ENCODE results near the gene DRD1.
"Not testable (repeated sequence)": the region's sequence is repeated elsewhere in the genome, so short reads cannot be mapped to it uniquely, and the experiment has no call there.

The DRD1 gene

DNA sequence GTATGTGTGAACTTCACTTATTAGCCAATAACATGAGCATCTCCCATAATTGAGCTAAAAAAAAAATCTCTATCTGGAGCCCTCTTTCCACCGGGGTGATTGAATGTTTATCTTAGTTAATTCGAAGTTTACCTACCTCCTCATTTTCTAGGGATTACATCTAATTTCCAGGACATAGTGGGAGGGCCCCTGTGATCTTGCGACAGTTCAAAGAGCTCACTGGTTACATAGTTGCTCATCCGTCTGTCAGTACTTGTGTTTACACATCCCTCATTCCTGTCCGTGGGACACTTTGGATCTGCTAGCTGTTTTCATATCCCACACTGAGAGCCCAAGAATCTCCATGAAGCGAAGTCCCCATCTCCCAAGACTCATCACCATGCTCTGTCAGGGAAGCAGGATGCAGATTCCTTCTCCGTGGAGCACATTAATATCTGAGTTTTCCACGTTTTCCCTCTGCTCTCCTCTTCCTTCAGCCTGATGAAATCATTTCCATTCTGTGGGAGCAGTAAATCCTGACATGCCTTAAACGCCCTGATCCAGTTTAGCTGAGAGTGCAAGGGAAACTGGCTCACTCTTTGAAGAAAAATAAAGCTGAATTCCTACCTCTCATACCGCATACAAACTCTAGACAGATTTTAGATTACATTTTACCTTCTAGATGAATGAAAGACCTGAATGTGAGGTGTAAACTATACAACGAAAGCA, 24.2 kb upstream of the DRD1 start:
- no peak for DNase-seq

DNA sequence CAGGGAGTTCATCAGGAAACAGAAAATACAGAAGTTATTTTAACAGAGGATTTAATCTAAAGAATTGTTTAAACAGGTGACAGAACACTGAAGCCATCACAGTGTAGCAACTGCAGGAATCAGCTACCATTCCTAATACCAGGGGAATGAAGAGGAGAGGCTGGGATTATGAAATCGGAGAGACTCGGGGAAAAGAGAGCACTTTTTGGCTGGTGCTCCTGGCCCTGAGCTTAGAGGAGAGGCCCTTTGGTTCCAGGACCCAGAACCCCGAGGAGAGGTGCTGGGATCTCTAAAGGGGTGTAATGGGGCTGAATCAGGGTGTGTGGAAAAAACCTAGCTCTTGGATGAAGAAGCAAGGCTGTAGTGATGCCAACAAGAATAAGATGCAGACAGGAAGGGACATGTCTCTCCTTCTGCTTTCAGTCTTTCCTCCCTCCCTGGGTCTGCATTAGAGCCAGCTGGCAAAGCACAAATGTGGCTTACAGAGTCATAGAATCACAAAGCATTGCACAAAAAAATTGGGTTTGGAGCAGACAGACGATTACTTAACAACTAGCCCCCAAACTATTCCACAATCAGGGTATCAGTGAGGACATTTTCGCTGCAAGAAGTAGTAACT, 22.8 kb upstream of the DRD1 start:
- DNase-seq: no peak

DNA sequence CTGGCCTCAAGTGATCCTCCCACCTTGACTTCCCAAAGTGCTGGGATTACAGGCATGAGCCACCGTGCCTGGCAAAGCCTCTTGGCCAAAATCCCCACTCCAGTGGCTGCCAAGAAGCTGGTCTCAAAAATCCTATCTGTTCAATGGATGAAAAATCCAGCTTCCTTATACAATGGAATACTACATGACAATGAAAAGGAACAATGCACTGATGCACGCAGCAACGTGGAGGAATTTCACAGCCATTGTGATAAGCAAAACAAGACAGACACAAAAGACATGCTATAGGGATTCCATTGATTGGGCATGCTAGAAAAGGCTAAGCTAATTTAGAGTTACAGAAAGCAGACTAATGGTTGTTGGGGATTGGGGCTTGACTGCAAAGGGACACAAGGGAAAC, 21.3 kb upstream of the DRD1 start:
- DNase-seq: no peak

DNA sequence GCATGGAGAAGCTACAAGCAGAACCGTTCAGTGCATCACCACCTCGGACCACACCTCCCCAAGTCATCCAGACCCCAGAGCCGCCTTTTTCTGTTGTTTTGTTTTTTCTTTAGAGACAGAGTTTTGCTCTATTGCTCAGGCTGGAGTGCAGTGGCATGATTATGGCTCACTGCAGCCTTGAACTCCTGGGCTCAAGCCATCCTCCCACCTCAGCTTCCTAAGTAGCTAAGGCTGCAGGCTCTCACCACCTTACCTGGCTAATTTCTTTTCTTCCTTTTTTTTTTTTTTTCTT, 20.9 kb upstream of the DRD1 start:
- no peak for DNase-seq

DNA sequence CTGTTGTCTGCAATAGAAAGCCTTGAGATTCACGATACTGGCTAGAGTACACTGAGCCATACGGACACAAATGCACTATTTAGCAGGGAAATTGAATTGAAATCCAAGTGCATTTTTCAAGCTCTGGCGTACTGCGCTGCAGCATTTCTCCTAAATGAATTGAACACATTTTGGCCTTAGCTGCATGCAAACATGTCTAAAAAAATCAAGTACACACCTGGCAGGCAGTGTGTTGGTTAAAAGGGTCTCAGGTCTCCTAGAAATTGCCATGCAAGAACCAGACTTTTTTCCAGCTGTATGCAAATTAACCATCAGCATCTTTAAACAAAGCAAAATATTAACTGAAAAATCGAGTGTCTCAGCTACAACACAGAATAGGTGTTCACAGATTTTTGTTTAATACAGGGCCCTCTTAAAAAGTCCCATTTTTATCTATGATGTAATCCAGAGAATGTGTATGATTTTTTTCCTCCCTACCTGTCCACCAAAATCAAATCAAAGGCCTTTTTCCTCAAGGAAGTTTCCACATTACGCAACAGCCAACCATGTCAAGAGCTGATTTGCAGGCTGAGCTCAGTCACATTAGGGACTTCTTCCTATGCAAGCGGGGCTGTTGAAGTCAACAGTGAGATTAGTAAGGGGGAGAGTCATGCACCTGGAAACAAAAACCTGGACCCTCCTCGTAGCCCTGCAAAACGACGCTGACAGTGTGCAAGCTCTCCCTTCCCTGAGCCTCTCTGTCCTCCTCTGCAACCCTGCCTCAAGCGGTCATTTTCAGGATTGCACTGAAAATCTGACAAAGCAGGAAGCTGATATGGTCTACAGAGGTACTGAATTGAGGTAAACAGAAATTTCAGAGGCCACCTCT, 20.3 kb upstream of the DRD1 start:
- DNase-seq: no peak

DNA sequence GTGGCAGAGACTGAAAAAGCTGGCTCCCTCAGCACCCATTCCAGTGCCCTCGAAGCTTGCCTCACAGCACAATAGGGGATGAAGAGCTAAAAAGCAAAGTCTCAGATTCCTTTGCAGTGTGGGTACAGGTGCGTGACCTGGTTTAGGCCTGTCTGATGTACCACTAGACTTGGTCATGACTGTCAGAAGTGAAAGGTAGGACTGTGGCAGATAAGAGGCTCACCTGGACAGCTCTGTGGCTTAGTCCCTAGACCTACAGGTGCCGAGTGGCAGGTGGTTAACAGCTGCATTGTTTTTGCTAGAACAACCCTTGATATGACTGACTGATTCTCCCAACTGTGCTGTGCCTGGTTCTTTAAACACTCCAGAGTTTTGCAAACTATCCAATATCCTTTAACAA, 19.7 kb upstream of the DRD1 start:
- DNase-seq: no peak

DNA sequence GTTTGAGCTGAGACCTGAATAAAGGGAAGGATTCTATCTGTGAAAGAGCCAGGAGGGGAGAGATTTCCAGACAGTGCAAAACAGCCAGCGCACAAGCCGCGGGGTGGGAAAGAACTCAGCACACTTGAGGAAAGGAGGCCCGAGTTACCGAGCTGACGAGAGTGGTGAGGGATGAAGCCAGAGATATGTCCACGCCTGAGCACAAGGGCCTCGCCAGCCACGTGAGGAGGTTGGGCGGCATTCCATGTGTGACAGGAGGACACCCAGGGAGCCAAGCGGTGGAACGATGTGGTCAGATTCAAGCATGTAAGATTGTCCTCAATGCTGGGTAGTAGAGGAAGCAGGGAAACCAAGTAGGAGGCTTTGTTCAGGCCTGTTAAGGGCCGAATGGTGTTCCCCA, 17.4 kb upstream of the DRD1 start:
- no peak for DNase-seq

DNA sequence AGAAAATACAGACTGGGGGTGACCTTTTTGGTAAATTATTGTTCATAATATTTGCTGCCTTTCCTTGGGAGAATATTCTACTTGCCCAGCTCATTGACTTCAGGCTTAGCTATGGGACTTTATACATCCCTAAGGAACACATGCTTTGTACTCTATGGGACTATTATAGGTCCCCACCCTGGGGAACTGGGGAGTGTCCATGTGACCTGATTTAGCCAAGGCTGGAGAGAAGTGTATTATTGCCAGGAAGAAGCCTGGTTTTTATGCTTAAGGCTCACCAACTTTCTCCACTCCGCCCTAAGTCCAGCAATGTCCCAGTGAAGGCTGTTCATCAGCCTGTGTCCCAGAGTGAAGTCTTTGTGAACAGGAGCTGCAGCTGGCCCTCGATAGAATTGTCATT, 16.6 kb upstream of the DRD1 start:
- DNase-seq: no peak

DNA sequence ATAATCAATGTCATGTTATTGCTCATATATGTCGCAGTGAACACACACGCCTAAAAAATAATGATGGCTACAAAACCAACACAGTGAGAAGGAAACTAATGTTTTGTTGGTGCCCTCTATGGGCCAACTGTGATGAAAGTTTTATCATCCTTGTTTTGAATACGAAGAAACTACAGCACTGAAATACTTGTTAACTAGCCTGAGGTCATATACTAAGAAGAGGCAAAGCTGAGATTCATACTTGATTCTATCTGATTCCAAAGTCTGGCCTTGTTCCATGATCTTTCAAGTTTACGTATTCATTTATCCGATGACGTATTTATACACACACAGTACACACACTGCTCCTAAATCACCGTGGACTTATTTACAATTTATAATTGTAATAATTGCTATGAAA, 16.1 kb upstream of the DRD1 start:
- DNase-seq: no peak

DNA sequence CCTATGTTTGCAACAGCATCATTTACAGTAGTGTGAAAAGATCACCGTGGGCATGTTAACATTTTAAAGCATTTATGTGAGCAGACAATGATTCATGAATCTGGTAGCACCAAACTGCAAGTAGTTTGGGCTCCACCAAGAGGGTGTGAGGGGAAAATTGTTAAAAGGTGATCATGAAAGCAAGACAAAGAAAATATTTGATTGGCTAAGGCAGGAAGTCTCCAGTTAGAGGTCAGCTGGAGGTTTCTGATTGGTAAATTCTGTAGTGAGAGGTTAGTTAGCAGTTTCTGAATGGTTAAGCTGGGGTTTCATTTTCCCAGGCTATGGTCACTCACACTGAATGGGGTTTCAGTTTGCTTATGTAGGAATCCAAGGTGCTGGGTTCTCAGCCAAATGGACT, 13.5 kb upstream of the DRD1 start:
- no peak for DNase-seq

DNA sequence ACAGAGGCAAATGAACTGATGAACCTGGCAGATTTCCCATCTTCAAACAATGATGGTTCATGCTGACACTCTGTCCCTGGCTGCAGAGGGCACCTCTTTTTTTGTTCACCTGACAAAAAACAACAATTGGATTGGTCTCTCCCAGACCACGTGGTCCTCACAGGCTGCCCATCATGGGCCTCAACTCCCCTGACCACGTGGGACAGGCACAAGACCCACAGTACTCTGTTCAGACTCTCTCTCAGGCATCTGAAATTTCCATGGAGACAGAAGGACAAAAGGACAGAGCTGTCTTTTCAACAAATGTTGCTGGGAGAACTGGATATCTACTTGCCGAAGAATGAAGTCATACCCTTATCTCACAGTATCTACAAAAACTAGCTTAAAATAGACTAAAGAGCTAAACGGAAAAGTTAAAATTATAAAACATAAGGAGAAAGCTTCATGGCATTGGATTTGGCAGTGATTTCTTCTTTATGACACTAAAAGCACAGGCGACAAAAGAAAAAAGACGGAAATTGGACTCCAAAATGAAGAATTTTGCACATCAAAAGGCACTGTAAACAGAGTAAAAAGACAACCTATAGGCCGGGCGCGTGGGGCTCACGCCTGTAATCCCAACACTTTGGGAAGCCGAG, 12.2 kb upstream of the DRD1 start:
- DNase-seq: no peak

DNA sequence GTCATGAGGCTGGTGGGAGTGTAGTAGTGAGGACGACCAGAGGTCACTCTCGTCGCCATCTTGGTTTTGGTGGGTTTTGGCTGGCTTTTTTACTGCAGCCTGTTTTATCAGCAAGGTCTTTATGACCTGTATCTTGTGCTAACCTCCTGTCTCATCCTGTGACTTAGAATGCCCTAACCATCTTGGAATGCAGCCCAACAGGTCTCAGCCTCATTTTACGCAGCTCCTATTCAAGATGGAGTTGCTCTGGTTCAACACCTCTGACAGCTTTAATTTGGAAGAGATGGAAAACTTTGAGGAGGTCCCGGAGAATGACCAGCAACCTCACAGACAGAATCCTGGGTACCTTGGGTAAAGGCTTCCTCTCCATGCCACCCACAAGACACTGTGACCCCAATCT, 10.4 kb upstream of the DRD1 start:
- DNase-seq: not testable (repeated sequence)

DNA sequence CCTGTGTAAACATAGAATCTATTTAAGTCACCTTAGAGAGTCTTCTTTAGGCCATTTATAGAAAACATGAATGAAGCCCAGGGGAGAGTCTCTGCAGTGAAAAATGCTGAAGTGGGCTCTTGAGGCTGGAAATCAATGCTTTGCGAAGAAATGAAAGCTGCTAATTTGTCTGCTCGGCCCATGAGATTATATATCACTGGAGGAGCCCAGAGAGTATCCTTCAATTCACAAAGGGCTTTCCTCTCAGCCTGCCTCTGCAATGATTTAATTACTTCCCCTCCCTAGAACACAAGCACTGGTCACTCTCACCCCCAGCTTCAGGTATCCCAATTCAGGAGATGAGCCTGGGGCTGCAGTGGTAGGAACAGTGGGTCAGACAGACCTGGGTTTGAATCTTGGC, 8.2 kb upstream of the DRD1 start:
- DNase-seq: no peak

DNA sequence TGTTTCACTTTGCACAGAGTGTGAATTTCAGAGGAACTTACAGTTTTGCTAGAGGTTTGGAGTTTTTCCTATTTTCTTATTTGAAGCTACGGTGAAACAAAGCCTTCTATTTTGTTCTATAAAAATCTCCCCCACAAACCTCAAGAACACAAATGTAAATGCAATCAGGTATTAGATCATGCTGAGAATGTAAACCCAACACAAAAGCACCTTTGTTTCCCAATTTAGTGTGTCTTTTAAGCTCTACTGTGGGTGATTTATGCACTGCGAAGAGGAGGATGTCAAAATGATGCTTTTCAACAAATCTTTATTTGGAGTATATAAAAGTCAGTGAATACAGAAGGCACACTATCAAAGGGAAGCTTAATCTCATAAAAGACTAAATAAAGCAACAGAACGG, 4.3 kb upstream of the DRD1 start:
- DNase-seq: no peak

DNA sequence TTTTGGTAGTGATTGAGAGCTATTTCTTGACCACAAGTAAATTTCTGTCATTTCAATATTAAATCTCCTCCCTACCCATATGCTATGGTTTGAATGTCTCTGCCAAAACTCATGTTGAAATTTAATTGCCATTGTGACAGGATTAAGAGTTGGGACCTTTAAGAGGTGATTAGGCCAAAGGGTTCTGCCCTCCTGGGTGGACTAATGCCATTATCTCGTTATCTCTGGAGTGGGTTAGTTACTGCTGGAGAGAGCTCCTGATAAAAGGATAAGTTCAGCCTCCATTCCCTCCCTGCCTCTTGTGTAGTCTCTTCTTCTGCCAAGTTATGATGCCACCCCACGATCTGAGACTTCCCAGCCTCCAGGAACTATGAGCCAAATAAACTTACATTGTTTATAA, 3.6 kb upstream of the DRD1 start:
- DNase-seq: no peak

DNA sequence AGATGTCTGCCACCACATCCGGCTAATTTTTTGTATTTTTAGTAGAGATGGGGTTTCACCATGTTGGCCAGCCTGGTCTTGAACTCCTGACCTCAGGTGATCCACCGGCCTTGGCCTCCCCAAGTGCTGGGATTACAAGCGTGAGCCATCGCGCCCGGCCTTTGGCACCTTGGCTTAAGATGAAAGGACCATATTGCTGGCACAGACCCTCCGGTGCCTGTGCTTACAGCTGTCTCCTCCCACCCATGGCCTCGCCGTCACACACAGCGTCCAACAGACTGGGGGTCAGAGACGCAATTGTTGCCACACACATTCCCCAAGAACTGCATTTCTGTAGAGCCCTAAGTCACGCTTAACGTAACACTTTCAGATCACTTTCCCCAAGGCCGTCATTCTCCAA, 2.4 kb upstream of the DRD1 start:
- DNase-seq: not testable (repeated sequence)

DNA sequence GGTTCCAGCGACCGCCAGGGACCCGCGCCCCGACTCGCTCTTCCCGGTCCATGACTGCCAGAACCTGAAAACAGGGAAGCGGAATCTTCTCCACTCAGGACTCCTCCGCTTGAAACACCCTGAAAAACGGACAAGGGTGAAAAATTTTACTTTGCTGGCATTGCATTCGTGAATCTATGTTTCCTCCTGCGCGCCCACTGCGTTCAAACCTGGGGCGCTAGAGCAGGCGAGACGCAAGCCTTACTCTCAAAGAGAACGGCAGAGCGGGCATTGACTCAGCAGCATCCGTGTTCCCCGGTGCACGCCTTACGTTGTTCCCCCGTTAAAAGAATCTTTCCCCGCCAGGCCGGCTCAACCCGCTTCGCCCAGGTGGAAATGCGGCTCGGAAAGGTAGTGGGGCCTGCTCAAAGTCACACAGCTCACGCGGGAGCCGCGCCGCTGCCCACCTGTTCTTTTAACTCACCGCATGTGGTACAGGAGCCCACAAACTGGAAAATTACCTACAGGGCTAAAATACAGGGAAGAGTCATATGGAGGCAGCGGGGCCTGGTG, 999 bp upstream of the DRD1 start:
- DNase-seq: no peak

DNA sequence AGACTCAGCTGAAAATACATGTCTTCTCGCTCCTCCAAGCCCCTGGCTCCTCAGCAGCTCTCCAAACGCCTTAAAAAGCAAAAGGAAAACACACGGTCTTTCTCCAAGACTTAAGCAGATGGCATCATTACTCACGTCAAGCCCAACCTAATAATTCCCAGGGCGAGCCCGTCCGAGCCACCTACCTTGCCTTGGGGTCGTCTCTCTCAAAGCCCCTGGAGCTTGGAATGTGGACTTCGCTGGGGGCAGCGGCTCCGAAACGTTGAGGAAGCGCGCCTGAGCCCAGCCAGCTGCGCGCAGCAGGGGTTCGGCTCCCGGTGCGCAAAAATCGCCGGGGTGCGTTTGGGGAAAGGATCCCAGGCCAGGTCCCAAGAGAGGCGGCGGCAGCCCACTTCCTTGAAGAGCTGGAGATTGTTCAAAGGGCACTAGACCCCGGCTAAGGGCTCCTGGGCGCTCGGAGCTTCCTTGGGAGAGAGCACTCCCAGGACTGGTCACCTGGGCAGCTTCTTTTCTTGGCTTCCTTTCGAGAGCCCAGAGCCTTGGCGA, 395 bp downstream of the DRD1 start:
- peak; percentile 3 for DNase-seq

DNA sequence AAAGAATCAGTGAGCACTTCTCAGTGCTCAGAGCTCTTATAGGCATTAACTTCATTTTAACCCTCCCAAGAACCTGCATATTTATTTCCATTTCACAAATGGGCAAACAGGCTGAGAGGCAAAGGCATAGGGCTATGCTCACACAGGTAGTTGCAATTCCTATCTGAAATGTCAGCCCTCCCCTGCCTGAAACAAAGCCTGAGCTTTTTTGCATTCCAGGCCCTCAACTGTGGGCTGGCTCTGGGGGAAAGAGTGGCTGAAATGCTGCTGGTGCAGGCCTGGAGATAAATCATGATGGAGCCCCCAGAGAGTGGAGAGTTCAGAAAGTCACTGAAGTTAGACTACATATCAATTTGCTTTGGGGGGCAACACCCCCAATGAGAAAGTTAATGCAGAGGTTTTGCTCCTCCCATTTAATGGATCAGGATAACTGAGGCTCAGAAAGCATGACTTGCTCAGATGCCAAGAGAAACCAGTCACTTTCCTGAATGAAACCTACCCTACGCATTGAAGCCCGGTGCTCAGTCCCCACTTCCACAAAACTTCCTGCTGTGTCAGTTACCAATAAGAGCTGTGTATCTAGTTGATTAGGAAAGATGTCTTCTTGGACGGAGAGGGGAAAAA, 5.6 kb downstream of the DRD1 start:
- no peak for DNase-seq

DNA sequence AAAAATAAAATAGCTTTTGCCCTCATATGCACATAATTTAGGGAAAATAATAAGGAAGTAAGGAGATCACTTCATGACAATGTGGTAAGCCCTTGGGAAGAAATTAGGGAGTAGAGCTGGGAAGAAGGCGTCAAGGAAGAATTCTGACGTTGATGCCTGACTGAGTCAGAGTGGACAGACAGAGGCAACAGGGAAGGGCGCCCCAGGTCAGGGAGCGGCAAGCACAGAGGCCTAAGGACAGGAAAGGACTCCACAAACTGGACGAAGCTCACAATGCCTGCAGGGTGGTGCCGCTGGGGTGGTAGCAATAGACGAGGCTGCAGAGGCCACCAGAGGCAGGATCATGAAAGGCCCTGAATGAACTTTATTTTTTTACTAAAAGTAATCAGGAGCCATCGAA, 7.6 kb downstream of the DRD1 start:
- no peak for DNase-seq

DNA sequence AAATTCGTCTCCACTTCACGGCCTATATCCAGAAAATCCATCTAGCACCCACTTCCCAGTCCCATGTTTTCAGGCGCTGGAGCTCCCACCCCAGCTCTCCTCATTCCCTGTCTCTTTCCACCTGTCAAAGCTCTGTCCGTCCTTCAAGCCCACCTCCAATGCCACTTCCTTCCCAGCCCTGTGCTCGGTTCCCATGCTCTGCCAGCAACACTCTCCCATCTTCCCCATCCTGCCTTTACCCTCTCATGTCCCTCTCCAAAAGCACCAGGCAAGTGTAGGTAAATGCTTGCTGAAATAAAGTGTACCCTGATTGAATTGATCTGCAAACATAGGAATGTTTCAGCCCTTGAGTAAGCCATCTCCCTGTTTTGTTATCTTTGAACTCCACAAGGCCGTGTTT, 9.2 kb downstream of the DRD1 start:
- no peak for DNase-seq

DNA sequence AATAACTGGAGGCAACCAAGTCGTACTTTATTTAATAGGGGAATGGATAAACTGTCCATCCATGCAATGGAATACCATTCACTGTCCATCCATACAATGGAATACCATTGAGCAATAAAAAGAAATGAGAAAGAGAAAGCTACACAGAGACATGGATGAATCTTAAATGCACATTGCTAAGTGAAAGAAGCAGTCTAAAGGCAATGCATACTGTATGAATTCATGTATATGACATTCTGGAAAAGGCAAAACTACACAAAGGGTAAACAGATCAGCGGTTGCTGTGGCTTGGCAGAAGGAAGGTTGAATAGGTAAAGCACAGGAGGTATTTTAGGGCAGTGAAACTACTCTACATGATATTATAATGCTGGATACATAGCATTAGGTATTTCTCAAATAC, 16.2 kb downstream of the DRD1 start:
- DNase-seq: no peak

DNA sequence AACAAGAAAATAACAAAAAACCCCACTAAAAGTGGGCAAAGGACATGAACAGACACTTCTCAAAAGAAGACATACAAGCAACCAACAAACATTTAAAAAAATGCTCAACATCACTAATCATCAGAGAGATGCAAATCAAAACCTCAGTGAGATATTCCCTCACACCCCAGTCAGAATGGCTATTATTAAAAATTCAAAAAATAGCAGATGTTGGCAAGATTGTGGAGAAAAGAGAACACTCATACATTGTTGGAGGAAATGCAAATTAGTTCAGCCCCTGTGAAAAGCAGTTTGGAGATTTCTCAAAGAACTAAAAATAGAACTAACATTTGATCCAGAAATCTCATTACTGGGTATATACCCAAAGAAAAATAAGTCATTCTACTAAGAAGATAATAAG, 19.4 kb downstream of the DRD1 start:
- DNase-seq: not testable (repeated sequence)
